HG03135 (cell line): ENCODE measurements around the gene EVC2.
"Not testable (repeated sequence)": the region's sequence is repeated elsewhere in the genome, so short reads cannot be mapped to it uniquely, and the experiment has no call there.

ENCODE experiments used
- ATAC-seq: cut with Tn5 transposase; IDR thresholded peaks from one replicate; pipeline ENCODE4 v1.9.1; 2021; ENCODE audit warnings: mild to moderate bottlenecking, moderate library complexity; ENCODE audit not compliant: unreplicated experiment

The EVC2 gene

DNA sequence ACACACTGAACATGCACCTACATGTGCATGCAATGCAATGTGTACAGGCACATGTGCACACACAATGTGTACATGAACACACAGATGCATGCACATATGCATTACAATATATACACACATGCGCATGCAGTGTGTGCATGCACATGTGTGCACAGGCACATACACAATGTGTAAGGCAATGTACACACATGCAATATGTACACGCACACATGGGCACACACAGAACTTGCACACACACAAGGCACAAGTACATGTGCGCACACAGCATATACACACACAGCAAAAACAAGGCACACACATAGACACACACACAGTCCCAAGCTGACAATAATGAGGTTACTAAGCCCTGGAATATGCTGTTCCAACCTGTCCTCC lies 76.3 kb downstream of the EVC2 start:
- no peak for ATAC-seq

DNA sequence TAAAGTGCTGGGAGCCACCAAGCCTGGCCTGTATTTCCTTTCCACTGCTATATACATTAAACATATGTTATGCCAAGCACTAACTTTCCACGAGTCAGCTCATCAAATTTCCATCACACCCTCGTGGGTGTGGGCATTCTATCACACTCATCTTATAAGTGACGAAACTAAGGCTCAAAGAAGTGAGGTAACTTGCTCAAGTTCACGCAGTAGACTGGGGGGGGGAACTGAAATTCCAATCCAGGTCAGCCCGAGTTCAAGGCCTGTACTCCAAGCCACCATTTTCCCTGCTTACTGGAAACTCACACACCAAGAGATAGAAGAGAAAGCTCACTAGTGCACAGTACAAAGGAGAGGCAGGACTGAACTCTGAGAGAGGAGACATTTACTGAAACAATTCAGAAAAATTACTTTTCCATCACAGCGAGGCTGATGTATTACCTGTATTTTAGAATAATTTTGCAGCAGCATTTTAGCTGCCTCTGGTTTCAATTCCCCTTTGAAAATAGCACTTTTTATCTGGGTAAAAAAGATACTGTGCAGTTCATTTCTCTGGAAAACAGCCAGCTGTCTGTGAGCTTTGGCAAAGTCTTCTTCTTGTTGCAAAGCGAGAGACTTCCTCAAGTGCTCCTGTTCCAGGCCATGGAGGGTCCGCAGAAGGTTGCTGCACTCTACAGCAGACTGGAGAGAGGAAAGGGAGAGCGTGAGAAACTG lies 76.8 kb downstream of the EVC2 start:
- no peak for ATAC-seq

DNA sequence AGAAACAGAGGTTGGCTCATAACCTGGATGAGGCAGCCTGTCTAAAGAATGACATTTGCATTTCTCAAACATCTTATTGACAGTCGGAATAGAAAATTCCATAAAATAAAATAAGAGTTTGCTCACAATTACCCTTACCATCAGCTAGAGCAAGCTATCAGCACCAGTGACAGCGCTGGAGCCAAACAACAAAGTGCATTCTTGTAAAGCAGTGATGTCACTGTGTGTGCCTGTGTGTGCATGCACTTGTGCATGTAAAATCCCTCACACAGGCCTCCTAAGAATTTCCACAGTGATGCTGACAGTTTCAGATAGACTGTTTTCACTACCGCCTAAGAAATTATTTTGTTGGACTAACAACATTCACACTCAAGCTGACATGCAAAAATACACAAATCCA lies 77.6 kb downstream of the EVC2 start:
- no peak for ATAC-seq

DNA sequence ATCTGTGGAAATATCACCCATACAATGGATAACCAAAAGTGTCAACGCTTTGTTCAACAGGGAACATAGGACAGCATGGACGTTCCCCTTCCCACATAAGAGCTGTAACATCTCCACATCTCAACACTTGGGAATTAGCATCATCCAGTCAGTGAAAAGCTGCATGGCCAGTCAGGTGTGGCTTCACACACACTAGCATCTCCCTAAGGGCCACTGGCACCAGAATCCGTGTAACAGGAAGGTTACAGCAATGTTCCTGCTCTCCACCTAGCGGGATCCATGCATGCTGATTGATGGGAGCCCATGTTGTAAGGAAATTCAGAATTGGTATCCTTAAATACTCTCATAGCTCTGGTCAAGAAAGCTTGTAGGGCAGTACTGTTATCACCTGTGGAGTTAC lies 78.8 kb downstream of the EVC2 start:
- no peak for ATAC-seq

DNA sequence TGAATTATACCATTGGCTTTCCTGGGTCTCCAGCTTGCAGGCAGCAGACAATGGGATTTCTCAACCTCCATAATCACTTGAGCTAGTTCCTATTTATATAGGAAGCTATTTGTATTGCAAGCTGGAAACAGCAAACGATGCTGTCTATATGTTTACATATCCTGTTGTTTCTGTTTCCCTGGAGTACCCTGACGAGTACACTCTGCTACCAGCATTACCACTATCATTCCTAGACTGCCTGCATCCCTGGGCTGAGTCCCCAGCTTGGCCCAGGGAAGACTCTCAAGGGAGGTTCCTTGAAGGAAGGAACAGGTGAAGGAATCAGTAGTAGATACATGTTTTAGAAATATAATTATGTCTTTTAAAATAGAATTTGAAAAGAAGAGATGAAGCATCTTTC lies 81.4 kb downstream of the EVC2 start:
- no peak for ATAC-seq

DNA sequence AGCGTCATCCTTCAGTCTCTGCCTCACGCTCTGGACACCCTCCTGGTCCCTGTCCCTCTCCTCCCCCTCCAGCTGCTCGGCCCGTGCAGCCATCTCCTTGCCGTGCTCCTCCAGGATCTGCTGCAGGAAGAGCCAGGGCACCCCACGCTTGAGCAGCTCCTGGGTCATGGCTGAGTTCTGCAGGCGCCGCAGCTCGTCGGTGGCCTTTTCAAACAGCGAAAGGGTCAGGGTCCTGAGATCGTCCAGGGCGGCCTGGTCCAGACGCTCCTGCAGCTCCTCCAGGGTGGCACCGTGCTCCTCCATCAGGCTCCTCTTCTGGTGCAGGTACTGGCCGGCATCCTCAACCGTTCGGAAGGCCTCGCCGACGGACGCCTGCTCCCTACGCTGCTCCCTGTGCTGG lies 85.8 kb downstream of the EVC2 start:
- no peak for ATAC-seq

DNA sequence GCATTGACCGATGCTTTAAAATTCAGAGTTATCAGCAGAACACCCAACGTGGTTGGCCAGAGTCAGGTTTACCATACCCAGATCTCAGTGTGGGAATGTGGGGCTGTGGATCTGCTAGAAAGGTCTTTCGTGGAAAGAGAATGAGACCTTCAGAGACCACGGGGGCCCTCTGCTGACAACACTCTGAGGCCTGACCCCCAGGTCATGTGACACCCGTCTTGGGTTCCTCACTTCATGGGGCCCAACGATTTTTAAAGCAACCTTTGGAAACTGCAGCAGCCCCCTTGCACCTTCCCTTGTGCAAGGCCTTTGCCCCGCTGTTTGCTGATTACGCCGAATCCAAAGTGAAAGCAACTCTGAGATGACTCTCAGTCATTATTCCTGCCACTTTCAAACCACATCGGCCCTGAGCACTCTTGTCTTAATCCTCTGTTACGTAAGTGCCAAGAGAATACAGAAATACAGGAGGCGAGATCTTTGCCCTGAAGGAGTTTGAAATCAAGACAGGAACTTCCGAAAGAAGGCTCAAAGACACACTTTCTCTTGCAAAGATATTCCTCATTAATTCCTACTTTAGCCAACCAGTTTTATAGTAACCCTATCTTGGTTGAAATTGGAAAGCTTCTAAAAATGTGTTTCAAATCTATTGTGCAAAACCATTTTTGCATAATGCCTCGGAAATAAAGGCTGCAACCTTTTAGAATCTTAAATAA lies 88.3 kb downstream of the EVC2 start:
- ATAC-seq, result no peak

DNA sequence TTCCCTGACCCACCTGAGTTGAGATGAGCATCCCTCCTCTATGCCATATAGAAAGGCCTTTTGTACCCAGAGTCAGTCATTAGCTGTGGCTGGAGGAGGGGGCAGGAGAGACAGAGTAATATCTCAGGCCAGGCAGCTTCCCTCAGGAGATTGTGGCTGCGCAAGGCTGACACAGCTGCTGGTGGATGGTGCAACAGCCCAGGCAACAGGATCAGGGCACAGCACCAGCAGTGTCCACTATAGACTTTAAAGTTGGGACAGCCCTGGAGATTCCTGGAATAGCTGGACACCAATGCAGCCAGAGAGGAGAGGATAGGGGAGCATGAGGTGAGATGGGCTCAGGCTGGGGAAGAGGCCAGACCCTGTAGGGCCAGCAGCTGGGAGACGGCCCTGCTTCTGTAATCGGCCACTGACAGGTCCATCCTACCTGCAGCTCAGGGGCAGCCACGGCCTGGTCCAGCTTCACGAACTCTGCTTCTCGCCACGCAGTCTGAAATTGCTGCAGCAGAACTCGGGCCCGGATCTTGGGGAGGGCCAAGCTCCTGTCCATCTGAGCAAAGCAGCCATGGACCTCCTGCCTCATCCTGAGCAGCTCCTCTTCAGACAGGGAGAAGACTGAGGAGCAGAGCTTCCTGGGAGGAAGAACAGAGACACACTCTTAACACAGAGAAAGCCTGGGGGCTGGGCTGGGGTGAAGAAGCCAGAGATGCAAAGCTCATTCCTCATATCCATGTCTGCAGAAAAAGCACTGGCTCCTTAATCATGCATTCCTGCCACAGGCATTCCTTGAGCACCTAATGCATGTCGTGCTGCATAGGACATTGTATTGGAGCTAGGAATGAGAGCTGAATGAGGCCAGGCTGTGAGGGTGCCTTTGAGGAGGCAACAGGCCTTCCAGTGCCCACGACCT lies 90.1 kb downstream of the EVC2 start:
- no peak for ATAC-seq

DNA sequence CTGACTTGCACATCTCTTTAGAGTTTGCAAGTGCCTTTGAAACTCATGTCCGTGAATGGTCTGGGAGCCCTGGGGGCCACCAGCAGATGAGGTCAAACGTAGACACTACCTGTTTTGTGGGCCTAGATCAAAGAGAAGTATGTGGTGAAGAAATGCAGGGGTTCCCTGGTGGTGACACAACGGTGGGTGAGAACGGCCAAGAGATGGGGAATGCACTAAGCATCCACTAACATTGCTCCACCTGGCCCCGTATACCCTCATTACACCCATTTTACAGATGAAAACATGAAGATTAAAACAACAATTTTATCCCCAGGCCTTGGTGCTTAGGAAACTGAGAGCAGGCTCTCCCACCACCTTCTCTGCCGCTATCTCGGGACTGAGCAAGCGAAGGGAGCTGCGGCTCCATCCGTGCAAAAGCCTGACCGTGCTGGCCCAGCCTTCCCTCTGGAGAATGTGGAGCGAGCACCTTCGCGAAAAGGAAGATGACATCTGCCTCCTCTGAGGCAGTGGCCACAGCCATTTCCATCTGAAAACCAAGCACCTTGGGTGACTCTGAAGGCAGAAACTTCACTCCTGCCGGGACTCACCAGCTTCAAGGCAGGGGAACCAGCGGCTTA lies 91.9 kb downstream of the EVC2 start:
- no peak for ATAC-seq

DNA sequence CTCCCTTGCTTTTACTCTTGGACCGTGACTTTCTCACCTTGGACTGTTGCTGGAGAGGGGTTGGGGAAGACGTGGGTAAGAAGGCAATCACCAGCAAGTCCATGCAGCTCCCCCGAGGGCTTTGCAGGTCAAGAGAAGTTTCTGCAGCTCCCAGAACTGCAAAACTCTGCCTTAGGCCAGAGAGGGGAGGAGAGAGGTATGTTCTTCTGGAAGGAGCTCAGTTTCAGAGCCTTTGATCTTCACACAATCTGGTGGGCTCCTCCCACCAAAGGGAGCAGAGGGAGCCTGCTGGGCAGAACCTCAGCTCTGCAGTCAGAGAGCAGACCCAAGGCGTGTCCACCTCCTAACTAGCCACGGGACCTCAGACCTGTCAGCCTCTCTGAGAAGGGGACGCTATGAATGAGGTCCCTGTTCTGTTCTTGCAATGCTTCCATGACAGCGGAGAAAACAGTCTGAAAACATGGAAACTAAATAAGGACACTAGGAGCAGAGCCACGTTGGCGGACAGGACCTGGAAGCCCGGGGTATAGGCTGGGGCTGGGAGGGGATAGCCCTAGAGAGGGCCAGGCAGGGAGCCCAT lies 92.8 kb downstream of the EVC2 start:
- no peak for ATAC-seq

DNA sequence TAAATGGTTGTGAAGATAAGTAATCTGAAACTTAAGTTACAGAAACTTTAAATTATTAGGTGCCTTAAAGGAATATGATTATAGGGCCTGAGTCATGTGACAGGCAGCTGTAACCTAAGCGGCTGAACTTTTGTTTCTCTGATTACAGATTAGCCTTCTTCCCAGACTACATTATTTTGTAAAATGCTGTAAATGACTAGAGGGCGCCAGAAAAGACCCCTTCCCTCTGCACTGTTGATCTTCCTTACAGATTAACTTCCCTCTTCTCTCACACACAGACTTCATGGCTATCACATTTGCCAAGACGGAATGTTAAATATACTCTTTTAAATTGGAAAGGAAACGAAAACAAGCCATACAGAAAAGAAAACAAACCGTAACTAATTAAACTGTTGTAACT lies 96.6 kb downstream of the EVC2 start:
- ATAC-seq, result no peak

DNA sequence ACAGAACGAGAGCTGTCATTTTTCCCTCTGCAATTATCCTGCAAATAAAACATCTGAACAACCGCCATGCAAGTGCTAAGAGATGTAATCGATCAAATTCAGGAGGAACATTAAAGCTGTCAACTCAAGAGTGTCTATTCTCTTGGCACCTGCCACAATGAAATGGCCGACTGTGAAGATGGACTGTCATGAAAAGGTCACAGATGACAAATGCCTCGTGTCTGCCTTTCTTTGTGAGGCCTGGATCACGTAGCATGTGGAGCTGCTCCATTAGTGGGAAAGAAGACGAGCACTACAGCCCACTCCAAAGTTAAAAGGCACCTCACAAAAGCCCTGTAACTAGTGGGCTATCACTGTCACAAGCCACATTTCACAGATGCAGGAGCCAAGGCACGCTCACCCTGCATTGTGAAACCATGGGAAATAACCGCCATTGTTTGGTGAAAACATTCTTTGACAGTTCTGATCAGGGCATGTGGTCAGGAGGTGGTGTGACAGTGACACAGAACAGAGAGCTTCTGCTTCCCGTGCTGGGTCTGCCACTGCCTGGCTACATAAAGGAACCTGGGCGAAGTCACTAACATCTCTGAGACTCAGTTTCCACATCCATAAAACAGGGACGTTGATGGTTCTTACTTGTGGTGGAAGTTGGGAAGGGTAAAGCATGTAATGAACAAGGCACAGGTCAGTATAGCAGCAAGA lies 98.9 kb downstream of the EVC2 start:
- ATAC-seq, result no peak

DNA sequence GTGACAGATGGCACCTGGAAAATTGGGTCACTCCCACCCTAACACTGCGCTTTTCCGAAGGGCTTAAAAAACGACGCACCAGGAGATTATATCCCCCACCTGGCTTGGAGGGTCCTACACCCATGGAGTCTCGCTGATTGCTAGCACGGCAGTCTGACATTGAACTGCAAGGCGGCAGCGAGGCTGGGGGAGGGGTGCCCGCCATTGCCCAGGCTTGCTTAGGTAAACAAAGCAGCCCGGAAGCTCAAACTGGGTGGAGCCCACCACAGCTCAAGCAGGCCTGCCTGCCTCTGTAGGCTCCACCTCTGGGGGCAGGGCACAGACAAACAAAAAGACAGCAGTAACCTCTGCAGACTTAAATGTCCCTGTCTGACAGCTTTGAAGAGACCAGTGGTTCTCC lies 114.5 kb downstream of the EVC2 start:
- not testable (repeated sequence) for ATAC-seq

DNA sequence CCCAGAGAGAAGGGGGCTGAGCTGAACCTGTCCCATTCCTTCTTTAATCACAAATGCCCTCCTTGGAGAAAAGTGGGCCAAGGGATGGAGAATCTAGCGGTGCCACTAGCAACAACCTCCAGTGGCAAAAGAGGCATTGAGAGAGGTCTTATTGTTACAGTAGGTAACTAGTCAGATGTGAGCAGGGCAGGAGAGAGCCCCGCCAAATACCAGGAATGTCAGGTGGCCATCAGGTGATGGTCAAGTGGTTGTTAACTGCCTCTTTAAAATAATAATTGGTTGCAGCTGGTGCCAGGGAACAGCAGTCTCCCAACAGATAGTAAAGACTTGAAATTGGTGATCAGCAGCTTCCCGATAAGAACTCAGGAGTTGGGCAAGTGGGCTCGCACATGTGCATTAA lies 116.1 kb downstream of the EVC2 start:
- no peak for ATAC-seq

DNA sequence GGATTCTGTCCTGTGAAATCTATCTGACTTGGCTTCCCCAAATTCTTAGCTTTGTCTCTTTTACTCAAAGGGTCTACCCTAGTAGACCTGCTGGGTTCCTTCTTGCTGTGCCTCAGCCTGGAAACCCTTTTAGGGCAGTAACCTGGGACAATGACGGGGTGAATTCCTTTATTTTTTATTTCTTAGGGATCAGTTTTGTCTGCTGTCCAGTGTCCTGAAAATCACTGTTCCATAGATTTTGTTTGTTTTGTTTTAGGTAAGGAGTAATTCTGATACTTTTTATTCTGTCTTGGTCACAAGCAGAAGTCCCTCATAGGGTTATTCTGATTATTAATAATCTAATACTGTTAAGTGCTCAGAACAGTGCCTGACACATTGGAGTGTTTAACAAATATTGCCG lies 118.9 kb downstream of the EVC2 start:
- ATAC-seq, result no peak

DNA sequence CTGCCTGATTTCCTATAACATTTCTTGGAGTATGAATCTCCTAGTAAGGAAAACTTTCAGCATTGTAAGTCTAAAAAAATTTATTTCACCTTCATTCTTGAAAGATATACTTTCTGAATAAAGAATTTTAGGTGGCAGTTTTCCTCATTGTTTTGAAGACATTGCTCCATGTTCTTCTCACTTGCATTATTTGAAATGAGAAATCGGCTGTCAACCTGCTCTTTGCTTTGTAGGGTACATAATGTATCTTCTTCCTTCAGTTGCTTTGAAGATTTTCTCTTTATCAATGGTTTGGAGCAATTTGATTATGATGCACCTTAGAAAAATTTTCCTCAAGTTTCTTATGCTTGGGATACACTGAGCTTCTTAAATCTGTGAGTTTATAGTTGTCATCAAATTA lies 120.3 kb downstream of the EVC2 start:
- no peak for ATAC-seq

DNA sequence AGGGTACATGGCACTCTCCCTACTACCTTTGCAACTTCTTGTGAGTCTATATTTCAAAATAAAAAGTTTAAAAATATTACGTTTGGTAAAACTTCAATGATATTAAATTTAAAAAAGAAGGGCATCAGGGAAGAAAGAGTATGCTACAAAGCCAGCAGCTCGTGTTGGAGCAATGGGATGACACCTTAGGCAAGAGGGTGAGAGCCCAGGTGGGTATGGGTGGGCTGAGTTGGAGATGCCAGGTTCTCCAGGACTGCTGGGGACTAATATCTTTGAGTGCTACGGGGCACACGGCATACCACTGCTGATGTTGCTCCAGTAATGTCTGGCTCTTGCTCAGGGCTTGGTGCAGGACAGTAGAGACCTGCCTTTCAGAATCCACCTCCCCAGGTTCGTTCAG lies 132.4 kb downstream of the EVC2 start:
- no peak for ATAC-seq

DNA sequence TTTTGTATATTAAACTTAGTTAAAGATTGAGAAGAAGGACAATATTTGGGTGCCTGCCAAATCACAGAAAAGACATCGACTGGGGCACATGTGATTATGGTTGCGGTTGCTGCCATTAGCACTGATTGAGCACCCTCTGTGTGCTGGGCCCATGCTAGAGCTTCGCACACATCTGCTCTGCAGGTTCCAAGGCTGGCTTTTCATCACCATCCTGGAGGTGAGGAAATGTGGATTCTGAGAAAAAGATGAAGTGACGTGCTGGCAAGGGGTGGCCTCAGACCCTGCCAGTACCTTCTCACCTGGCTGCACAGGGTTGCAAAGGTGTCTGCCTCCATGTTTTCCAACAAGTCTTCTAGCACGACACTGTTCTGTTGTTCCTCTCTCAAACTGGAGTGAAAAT lies 134.0 kb downstream of the EVC2 start:
- ATAC-seq, result no peak

DNA sequence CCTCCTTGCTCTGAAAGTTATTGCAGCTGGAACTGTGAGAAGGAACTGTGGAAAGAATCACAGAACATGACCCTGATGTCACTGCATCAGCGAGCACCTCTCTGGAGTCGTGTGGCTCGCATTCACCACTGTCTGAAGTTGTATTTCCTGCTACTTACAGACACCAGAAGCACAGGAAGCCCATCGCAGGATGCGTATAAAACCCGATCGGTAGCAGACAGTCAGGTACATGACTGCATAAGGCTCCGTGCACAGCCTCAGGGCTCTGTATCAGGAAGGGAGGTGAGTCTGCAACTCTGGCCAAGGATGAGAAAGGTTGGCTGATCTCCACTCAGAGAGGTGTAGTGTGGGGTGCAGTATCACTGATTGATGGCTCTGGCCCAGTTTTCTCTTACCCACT lies 134.4 kb downstream of the EVC2 start:
- ATAC-seq, result no peak

DNA sequence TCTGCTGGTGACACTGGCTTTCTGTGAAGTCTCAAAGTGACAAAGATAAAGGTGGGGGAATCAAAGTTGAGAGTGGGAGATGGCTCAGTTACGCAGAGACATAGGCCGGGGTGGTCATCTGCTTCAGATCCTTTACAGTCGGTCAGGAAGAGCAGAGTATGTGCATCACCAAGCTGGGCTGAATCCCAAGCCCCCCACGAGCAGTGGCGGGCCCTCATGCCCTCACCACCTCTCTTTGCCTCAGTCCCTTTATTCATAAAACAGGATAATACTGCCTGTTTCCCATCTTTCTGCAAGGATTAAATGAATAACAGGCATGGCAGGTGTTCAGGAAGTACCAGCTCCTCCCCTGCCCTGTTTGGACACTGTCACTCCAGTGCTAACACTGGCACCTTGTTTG lies 135.6 kb downstream of the EVC2 start:
- no peak for ATAC-seq
